ENCODE data around the gene INO80.

Gene INO80

DNA sequence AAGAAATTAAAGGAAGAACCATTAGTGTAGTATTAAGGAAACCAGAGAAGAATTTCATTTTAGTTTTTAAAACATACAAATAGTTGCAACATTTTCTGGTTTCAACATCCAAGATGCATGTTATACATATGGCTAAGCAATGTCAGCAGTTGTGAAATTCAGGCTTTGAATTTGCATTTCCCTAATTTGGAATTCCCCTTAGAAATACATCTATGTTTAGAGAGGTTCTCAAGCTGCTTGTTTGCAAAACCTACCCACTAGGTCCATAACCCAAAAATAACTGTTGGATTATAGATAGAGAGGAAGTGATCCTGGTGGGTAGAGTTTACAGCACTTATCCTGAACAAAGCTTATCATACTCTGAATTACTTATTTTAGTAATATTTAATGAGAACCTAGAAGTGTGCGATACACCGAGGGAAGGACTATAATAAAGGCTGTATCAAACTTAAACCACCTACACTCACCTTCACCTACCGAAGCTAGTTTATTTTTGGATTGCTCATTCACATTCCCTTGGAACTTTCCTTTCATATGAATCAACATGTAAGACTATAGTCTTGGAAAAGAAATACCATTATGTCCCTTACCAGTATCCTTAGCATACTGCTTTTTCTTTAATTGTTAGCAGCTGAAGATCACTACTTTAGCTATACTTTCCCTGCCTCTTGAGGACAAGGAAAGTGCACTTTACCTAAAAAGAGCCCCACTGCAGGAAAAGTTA, 102.2 kb downstream of the INO80 start:
- Histone ChIP-seq H3K36me3 (ENCODE audit: insufficient read depth) (no peaks in the 10 kb centered on the region), H4K20me1 (ENCODE audit: insufficient read depth) (no peaks in the 10 kb centered on the region), H2AFZ (ENCODE audit: low read depth) (no peak overlapping the region), H3K4me3 (IDR thresholded peaks at IDR 0.05; ENCODE audit: insufficient read depth, low read depth, low read length) (no peak overlapping the region), H3K9ac (no peak overlapping the region), H3K27ac (peak overlapping the region; percentile 65), H3K27me3 (ENCODE audit: insufficient read depth, low read depth) (no peaks in the 10 kb centered on the region), H3K4me2 (peak overlapping the region; percentile 89), H3K79me2 (ENCODE audit: insufficient read depth, low read depth) (peaks cover 24% of the 10 kb centered on the region; the same call in 1 of the 2 replicates), H3K4me1 (ENCODE audit: low read depth, poor library complexity, severe bottlenecking) (peaks cover 92% of the 10 kb centered on the region)
- TF ChIP-seq, protein P1, sequence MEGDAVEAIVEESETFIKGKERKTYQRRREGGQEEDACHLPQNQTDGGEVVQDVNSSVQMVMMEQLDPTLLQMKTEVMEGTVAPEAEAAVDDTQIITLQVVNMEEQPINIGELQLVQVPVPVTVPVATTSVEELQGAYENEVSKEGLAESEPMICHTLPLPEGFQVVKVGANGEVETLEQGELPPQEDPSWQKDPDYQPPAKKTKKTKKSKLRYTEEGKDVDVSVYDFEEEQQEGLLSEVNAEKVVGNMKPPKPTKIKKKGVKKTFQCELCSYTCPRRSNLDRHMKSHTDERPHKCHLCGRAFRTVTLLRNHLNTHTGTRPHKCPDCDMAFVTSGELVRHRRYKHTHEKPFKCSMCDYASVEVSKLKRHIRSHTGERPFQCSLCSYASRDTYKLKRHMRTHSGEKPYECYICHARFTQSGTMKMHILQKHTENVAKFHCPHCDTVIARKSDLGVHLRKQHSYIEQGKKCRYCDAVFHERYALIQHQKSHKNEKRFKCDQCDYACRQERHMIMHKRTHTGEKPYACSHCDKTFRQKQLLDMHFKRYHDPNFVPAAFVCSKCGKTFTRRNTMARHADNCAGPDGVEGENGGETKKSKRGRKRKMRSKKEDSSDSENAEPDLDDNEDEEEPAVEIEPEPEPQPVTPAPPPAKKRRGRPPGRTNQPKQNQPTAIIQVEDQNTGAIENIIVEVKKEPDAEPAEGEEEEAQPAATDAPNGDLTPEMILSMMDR (conservative IDR thresholded peaks at IDR 0.05; ENCODE audit: low read depth, low read length): no peak

DNA sequence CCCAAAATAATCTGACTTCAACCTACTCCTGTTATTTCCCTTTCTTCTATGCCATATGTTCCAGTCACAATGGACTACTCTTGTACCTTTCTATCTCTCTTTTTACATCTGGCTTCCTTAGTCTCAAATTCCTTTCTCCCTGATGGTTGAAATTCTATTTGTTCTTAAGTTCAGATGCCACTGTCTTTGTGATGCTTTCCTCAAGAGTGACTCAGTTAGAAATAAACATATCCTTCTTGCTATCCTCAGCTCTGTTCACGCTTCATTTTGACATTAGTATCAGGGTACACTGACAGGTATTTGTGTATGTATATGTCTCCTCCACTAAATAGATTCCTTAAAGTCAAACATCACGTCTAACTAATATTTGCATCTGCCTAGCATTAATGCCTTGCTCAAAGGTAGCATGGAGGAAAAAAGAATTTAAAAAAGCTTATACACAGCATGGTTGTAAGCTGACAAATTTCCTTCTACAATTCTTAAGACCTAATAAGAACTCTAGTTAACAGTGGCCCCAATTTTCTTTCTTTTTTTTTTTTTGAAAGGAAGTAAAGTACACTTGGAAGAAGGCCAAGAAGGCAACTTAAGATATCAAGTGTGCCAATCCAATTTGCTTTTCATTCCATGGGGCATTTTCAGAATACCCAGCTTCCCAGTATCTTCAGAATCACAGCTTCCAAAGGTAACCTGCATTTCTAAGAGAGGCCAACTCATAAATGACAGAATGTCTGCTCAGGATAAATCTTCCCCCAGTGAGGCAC, 104.8 kb downstream of the INO80 start:
- H3K79me2 ChIP-seq (ENCODE audit: insufficient read depth, low read depth): peaks cover 24% of the 10 kb centered on the region; the same call in 1 of the 2 replicates
- H4K20me1 ChIP-seq (ENCODE audit: insufficient read depth): no peaks in the 10 kb centered on the region
- no peak overlapping the region for H2AFZ ChIP-seq (ENCODE audit: low read depth)
- no peaks in the 10 kb centered on the region for H3K36me3 ChIP-seq (ENCODE audit: insufficient read depth)
- no peak overlapping the region for H3K9ac ChIP-seq
- peaks cover 80% of the 10 kb centered on the region for H3K4me1 ChIP-seq (ENCODE audit: low read depth, poor library complexity, severe bottlenecking)
- peak overlapping the region; percentile 38; the same call in 1 of the 2 replicates for H3K4me2 ChIP-seq
- TF ChIP-seq, protein P1 (conservative IDR thresholded peaks at IDR 0.05; ENCODE audit: low read depth, low read length): no peak
- no peaks in the 10 kb centered on the region for H3K27me3 ChIP-seq (ENCODE audit: insufficient read depth, low read depth)
- no peak overlapping the region for H3K4me3 ChIP-seq (IDR thresholded peaks at IDR 0.05; ENCODE audit: insufficient read depth, low read depth, low read length)
- no peak overlapping the region; the same call in 1 of the 2 replicates for H3K27ac ChIP-seq

DNA sequence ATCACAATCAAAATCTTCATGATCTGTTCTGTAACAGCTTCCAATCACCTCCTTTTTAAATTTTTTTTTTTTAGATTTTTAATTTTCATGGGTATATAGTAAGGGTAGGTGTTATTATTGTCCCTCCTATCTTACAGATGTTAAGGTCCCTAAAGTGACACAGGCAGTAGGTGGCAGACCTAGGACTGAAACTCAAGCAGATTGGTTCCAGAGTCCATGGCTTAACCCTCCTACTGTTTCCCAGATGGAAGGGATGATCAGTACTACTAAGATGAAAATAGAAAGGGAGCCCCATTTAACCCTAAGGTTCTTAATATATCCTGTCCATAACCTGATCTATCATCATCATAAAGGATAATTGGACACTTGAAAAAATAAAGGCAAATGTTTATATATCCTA, 105.7 kb downstream of the INO80 start:
- H3K4me2 ChIP-seq: peak overlapping the region; percentile 38; the same call in 1 of the 2 replicates
- H3K4me1 ChIP-seq (ENCODE audit: low read depth, poor library complexity, severe bottlenecking): peaks cover 79% of the 10 kb centered on the region
- no peaks in the 10 kb centered on the region for H3K36me3 ChIP-seq (ENCODE audit: insufficient read depth)
- no peaks in the 10 kb centered on the region for H4K20me1 ChIP-seq (ENCODE audit: insufficient read depth)
- H3K9ac ChIP-seq: no peak overlapping the region
- H3K79me2 ChIP-seq (ENCODE audit: insufficient read depth, low read depth): peaks cover 24% of the 10 kb centered on the region; the same call in 1 of the 2 replicates
- no peak overlapping the region for H3K4me3 ChIP-seq (IDR thresholded peaks at IDR 0.05; ENCODE audit: insufficient read depth, low read depth, low read length)
- TF ChIP-seq, protein P1 (conservative IDR thresholded peaks at IDR 0.05; ENCODE audit: low read depth, low read length): no peak
- H3K27ac ChIP-seq: no peak overlapping the region
- no peaks in the 10 kb centered on the region for H3K27me3 ChIP-seq (ENCODE audit: insufficient read depth, low read depth)
- H2AFZ ChIP-seq (ENCODE audit: low read depth): no peak overlapping the region

DNA sequence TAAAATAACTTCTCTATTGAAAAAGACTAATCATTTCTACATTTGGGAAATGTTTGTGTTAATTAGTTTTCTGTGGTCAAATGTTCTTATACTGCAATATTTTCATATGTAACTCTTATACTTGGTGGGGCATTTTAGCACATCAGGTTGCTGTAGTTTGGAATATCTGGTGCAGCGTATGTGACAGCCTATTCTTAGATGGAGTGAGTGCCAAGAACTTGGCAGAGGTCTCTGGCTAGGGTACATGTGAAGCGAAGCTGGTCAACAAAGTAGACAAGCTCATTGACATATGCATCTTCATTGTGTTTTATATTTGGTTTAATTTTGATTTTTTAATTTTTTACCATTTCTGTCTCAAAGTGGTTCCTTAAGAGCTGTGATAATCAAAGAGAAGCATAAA, 109.6 kb downstream of the INO80 start:
- H4K20me1 ChIP-seq (ENCODE audit: insufficient read depth): no peaks in the 10 kb centered on the region
- H3K9ac ChIP-seq: no peak overlapping the region
- H2AFZ ChIP-seq (ENCODE audit: low read depth): no peak overlapping the region
- no peak overlapping the region for H3K4me3 ChIP-seq (IDR thresholded peaks at IDR 0.05; ENCODE audit: insufficient read depth, low read depth, low read length)
- H3K27me3 ChIP-seq (ENCODE audit: insufficient read depth, low read depth): no peaks in the 10 kb centered on the region
- peaks cover 7% of the 10 kb centered on the region; the same call in 1 of the 2 replicates for H3K79me2 ChIP-seq (ENCODE audit: insufficient read depth, low read depth)
- TF ChIP-seq, protein P1 (conservative IDR thresholded peaks at IDR 0.05; ENCODE audit: low read depth, low read length): no peak
- H3K36me3 ChIP-seq (ENCODE audit: insufficient read depth): no peaks in the 10 kb centered on the region
- H3K27ac ChIP-seq: no peak overlapping the region
- no peak overlapping the region for H3K4me2 ChIP-seq
- H3K4me1 ChIP-seq (ENCODE audit: low read depth, poor library complexity, severe bottlenecking): peaks cover 41% of the 10 kb centered on the region

Data from KMS-11 (cell line).